Gastroesophageal sphincter (tissue), 2 donors: Measurements from ENCODE around the gene SCNN1A.

ENCODE experiments used
- POLR2A ChIP-seq, 2 donors: fragments of 450-650 bp; IDR thresholded peaks; one replicate each; pipeline ENCODE4 v1.6.1; 2017; ENCODE audit warnings: antibody characterized with exemption in 2 of 2, mild to moderate bottlenecking in 2 of 2, moderate library complexity in 1 of 2
- POLR2AphosphoS5 ChIP-seq: sonication (generic); formaldehyde crosslinking; IDR thresholded peaks from one replicate; pipeline ENCODE4 v1.6.1; 2017; ENCODE audit warnings: antibody characterized with exemption

DNA sequence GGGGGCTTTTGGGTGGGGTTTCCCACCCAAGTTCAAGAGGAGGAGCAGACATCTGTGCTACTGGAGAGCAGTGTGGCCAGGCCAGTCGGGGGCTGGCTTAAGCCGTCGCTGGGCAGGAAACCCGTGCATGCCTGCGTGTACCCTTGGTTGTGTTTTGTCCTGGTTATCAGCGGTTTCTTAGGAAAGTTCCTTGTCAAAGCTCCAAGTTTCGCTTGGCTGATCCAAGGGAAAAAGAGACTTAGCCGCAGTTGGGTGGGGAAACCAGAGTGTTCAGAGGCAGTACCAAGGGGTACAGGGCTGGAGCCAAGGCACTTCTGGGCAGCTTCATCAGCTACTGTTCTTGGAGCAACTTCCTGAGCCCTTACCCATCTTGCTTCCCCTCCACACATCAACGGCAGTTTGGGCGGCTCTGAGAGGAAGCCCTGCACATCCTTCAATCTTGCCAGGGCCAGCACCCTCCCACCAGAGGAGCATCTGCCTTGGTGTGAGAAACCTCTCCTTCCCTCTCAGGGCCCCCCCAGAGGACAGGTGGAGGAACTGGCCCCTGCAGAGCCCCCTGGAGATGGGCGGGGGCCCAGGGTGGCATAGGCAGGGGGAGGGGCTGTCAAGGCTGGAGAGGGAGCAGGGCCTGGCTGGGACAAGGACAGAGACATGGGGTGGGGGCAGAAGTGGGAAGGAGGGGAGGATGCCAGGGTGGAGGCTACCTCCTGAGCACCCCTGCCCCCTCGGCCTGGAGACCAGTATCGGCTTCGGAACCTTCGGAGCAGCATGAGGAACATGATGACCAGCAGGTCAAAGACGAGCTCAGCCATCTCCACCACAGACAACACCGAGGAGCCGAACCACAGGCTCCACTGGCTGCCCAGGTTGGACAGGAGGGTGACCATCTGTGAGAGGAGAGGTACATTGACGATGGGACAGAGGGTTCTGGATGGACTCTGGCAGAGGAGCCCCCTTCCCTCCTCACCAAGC is 27.7 kb downstream of the SCNN1A start:
- TF ChIP-seq POLR2A (IDR thresholded peaks at IDR 0.05): peak; percentile 10 to 15
- peak; percentile 66 for TF ChIP-seq POLR2AphosphoS5
